K562 (cell line): ENCODE measurements around the gene RNU6-9. TPM values are rescaled to one million over a fixed set of nuclear protein-coding genes. Genes with fewer than 3 reads are reported as not detected.

Experiments used
- ATF7 ChIP-seq: fragments of 450-650 bp; IDR thresholded peaks from 2 replicates; pipeline ENCODE4 v1.7.1; 2014; ENCODE audit warnings: mild to moderate bottlenecking, moderate library complexity
- FUS ChIP-seq: fragments of 200-400 bp; formaldehyde crosslinking; optimal IDR thresholded peaks from 2 replicates; pipeline ENCODE3; 2017; ENCODE audit warnings: low read depth, low read length
- HNRNPL ChIP-seq: fragments of 200-400 bp; formaldehyde crosslinking; IDR thresholded peaks from 2 replicates; pipeline ENCODE4 v1.6.1; 2017; ENCODE audit warnings: low read depth, mild to moderate bottlenecking, low read length
- ILK ChIP-seq: fragments of 450-650 bp; IDR thresholded peaks from 2 replicates; pipeline ENCODE4 v1.6.1; 2016; ENCODE audit warnings: missing genetic modification characterization, low read depth, mild to moderate bottlenecking, missing compliant biosample characterization, moderate library complexity, borderline replicate concordance
- NBN ChIP-seq: fragments of 450-650 bp; IDR thresholded peaks from 2 replicates; pipeline ENCODE4 v1.6.1; 2016; ENCODE audit warnings: low read depth, mild to moderate bottlenecking
- NCOR1 ChIP-seq: fragments of 450-650 bp; IDR thresholded peaks from 2 replicates; pipeline ENCODE4 v1.6.1; 2016; ENCODE audit warnings: mild to moderate bottlenecking, moderate library complexity
- NRF1 ChIP-seq, 2 experiments: fragments of 450-650 bp; IDR thresholded peaks in 1 of 2; conservative IDR thresholded peaks in 1 of 2; 2 replicates each; pipeline ENCODE4 v1.6.1; 2014; ENCODE audit warnings: mild to moderate bottlenecking in 2 of 2
- PHF20 ChIP-seq: fragments of 450-650 bp; IDR thresholded peaks from 2 replicates; pipeline ENCODE4 v1.6.1; 2018; ENCODE audit not compliant: partially characterized antibody
- RBM39 ChIP-seq: fragments of 200-400 bp; formaldehyde crosslinking; optimal IDR thresholded peaks from 2 replicates; pipeline ENCODE3; 2018; ENCODE audit warnings: low read depth, low read length
- RFX5 ChIP-seq: IDR thresholded peaks from 2 replicates; pipeline ENCODE4 v1.6.1; 2011; ENCODE audit warnings: low read depth, mild to moderate bottlenecking, improper control_type of control experiment, low read length
- SLC30A9 ChIP-seq: fragments of 250-450 bp; sonication (Bioruptor Pico); IDR thresholded peaks from 2 replicates; pipeline ENCODE4 v1.8.0; 2022; ENCODE audit warnings: mild to moderate bottlenecking, moderate library complexity
- STAT5A ChIP-seq: IDR thresholded peaks from 2 replicates; pipeline ENCODE4 v1.6.1; 2012; ENCODE audit warnings: low read length, inconsistent platforms, borderline replicate concordance
- SUPT5H ChIP-seq: fragments of 450-650 bp; IDR thresholded peaks from 2 replicates; pipeline ENCODE4 v1.6.1; 2016
- TFE3 ChIP-seq: fragments of 450-650 bp; formaldehyde crosslinking; IDR thresholded peaks from 2 replicates; pipeline ENCODE4 v1.4.0; 2020; ENCODE audit warnings: mild to moderate bottlenecking, mixed read lengths
- USF2 ChIP-seq: sonication (generic); formaldehyde crosslinking; IDR thresholded peaks from 2 replicates; pipeline ENCODE4 v1.5.0; 2020; ENCODE audit warnings: missing genetic modification reagents
- ZBTB11 ChIP-seq, 3 experiments: fragments of 200-800 bp in 1 of 3; fragments of 250-450 bp in 1 of 3; fragments of 450-650 bp in 1 of 3; sonication (Bioruptor Pico) in 1 of 3; sonication (Bioruptor generic) in 1 of 3; formaldehyde crosslinking in 1 of 3; IDR thresholded peaks; 2 replicates each; pipeline versions ENCODE4 v1.6.1 to v1.8.0; 2016 to 2022; ENCODE audit warnings: mild to moderate bottlenecking in 2 of 3, missing genetic modification characterization in 2 of 3, missing compliant biosample characterization in 1 of 3, moderate library complexity in 1 of 3
- ZBTB17 ChIP-seq: fragments of 450-650 bp; formaldehyde crosslinking; IDR thresholded peaks from 2 replicates; pipeline ENCODE4 v1.4.0; 2020; ENCODE audit warnings: mild to moderate bottlenecking
- ZNF668 ChIP-seq: fragments of 250-450 bp; sonication (Bioruptor Pico); IDR thresholded peaks from 2 replicates; pipeline ENCODE4 v1.8.0; 2022; ENCODE audit warnings: mild to moderate bottlenecking, inconsistent platforms
- polyA plus RNA-seq, 8 experiments: library from polyadenylated mRNA; depleted of rRNA in 4 of 8; stranded (reverse) in 5 of 8; unstranded in 3 of 8; fragments of >200 nt; fragmentation: Nextera tagmentation in 2 of 8; fragmentation: Illumina TruSeq in 1 of 8; extraction: Ambion mirVana in 2 of 8; extraction: Trizol in 1 of 8; gene quantifications; 2 replicates each; pipeline versions ENCODE4 v1.2.1 to v1.2.3, GENCODE V29; 2011 to 2014; ENCODE audit warnings: inconsistent platforms in 1 of 8, missing spikeins in 1 of 8
- total RNA-seq, 7 experiments: library from RNA; depleted of rRNA in 6 of 7; stranded (reverse); fragments of >200 nt in 6 of 7; fragmentation: Illumina TruSeq in 2 of 7; extraction: Trizol in 2 of 7; gene quantifications; 2 replicates each; pipeline versions ENCODE4 v1.2.1 to v1.2.3, GENCODE V29; 2011 to 2021; ENCODE audit warnings: low replicate concordance in 1 of 7
- TF ChIP-seq, protein P1 (sequence below): fragments of 250-450 bp; sonication (Bioruptor Pico); IDR thresholded peaks from 2 replicates; pipeline ENCODE4 v1.5.0; 2020; ENCODE audit warnings: mild to moderate bottlenecking, borderline replicate concordance

Gene RNU6-9
- total and polyA plus RNA-seq, 9 of the 15 experiments (the other 6 are each of a cell fraction or from before 2014, with no cell fraction given): not detected

GRCh38 chr19:862581-863314 lies 30.5 kb upstream of the RNU6-9 start (continued):
- TF ChIP-seq SLC30A9 (no peak), RBM39 (no peak), ATF7 (0 out of 2 replicates have a peak, but pooled peaks have one; percentile 22), SUPT5H (peak; percentile 41; the same call in 1 of the 2 replicates), ILK (no peak), HNRNPL (no peak), NBN (peak; percentile 54; the same call in 1 of the 2 replicates), NCOR1 (no peak), TFE3 (no peak), ZBTB11 (CRISPR knock-in tag; IDR thresholded peaks at IDR 0.05) (no peak), USF2 (CRISPR knock-in tag) (peak; percentile 54), STAT5A (no peak), PHF20 (no peak), RFX5 (no peak), ZNF668 (no peak), ZBTB17 (CRISPR knock-in tag) (no peak), FUS (no peak), NRF1 (conservative IDR thresholded peaks at IDR 0.05 in 1 of 2, IDR thresholded peaks at IDR 0.05 in 1 of 2) (peak; percentile 24 to 42; a peak in 2 of 4 replicates)
- TF ChIP-seq, protein P1, sequence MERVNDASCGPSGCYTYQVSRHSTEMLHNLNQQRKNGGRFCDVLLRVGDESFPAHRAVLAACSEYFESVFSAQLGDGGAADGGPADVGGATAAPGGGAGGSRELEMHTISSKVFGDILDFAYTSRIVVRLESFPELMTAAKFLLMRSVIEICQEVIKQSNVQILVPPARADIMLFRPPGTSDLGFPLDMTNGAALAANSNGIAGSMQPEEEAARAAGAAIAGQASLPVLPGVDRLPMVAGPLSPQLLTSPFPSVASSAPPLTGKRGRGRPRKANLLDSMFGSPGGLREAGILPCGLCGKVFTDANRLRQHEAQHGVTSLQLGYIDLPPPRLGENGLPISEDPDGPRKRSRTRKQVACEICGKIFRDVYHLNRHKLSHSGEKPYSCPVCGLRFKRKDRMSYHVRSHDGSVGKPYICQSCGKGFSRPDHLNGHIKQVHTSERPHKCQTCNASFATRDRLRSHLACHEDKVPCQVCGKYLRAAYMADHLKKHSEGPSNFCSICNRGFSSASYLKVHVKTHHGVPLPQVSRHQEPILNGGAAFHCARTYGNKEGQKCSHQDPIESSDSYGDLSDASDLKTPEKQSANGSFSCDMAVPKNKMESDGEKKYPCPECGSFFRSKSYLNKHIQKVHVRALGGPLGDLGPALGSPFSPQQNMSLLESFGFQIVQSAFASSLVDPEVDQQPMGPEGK (CRISPR knock-in tag): no peak
